GM12874 (cell line): ENCODE measurements around the gene SDF4.

Source experiments
- TF ChIP-seq, protein P1 (sequence below): IDR thresholded peaks from 2 replicates; pipeline ENCODE4 v1.5.1; 2011; ENCODE audit warnings: low read depth, mild to moderate bottlenecking, control low read depth, low read length, moderate library complexity; ENCODE audit not compliant: insufficient read depth

The SDF4 gene

DNA sequence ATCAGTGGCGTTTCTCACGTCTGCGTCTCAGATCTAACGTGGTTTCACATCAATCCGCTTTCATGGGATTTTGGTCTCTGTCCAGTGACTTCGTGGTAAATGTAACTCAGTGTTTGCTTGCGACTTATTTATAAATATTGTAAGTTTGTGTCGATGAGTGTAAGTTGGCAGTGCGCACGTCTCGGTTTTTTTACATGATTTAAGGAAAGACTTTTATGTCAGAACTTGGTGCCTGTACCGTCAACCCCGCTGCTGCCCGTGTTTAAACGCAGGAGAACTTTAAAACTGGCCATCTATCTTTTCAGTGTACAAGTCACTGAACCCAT lies 1.7 kb upstream of the SDF4 start:
- TF ChIP-seq, protein P1, sequence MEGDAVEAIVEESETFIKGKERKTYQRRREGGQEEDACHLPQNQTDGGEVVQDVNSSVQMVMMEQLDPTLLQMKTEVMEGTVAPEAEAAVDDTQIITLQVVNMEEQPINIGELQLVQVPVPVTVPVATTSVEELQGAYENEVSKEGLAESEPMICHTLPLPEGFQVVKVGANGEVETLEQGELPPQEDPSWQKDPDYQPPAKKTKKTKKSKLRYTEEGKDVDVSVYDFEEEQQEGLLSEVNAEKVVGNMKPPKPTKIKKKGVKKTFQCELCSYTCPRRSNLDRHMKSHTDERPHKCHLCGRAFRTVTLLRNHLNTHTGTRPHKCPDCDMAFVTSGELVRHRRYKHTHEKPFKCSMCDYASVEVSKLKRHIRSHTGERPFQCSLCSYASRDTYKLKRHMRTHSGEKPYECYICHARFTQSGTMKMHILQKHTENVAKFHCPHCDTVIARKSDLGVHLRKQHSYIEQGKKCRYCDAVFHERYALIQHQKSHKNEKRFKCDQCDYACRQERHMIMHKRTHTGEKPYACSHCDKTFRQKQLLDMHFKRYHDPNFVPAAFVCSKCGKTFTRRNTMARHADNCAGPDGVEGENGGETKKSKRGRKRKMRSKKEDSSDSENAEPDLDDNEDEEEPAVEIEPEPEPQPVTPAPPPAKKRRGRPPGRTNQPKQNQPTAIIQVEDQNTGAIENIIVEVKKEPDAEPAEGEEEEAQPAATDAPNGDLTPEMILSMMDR, result no peak

- TF ChIP-seq, protein P1, result no peak
Measured at GRCh38 chr1:1232796-1233566, 1.2 kb upstream of the SDF4 start.

GRCh38 chr1:1232208-1232795 lies 501 bp upstream of the SDF4 start, which contains the start of gene B3GALT6:
TSS of gene B3GALT6 (plus strand) at chr1:1232237. CDS start at chr1:1232279, 42 bp downstream.
- TF ChIP-seq, protein P1, result no peak

DNA sequence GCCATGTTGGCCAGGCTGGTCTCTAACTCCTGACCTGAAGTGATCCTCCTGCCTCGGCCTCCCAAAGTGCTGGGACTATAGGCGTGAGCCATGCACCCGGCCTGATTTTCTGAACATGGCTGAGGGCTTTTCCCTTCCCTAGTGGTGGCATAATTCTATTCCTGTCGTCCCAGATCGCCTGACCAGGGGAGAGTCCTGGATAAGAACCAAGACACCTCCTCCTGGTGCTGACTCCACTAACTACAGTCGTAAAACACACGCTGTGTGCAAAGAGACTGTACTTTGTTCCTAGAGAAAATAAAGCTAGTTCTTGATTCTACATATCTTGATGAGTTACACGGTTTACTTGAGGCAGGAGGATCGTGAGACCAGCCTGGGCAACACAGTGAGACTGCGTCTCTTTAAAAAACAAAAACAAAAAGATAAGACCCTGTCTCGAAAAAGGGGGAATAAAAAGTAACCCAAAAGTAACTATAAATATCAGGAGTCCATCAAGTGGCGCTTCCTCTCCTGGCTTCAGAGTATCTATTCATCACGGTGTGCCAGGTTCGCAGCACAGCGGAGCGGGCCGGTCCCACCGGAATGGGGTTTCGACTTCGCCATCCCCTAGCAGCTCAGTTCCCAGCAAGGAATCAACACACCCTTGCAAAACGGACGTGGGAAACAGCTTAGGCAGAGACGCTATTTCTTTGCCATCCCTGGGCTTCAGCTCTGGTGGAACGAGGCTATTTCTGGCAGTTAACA lies 973 bp downstream of the SDF4 start:
- TF ChIP-seq, protein P1, result no peak

GRCh38 chr1:1229770-1230169 lies 2.0 kb downstream of the SDF4 start:
- TF ChIP-seq, protein P1, result no peak

DNA sequence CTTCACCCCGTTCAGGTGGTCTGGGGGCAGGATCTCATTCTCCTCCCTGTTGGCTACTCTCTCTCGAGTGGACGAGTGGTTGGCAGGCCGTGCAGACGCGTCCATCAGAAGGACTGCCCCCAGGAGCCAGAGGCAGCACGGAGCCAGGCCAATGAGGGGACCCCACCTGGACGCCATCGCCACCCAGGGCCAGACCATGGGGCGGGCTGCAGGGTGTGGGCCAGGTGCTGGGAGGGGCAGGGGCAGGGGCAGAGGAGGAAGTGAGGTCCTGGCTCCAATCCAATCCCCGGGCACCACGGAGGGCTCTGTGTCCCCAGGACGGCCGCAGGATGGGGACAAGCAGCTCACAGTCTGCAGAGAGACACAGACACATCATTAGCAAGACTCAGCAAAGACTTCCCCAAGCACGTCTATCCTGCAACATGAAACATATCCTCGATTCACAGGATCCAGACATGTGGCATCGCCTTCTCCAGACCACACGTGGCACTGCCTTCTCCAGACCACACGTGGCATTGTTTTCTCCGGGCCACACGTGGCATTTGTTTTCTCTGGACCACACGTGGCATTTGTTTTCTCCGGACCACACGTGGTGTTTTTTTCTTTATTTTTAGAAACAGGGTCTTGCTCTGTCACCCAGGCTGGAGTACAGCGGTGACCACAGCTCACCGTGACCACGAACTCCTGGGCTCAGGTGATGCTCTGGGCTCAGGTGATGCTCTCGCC lies 3.0 kb downstream of the SDF4 start:
- TF ChIP-seq, protein P1, result no peak

GRCh38 chr1:1228187-1228586 lies 3.6 kb downstream of the SDF4 start:
- TF ChIP-seq, protein P1, result no peak
